ENCODE results near the gene BTAF1. TPM values are rescaled to one million over a fixed set of nuclear protein-coding genes. Genes with fewer than 3 reads are reported as not detected.

The BTAF1 gene
- total RNA-seq, 1 experiment from 2014 or later, result 42.5 TPM

DNA sequence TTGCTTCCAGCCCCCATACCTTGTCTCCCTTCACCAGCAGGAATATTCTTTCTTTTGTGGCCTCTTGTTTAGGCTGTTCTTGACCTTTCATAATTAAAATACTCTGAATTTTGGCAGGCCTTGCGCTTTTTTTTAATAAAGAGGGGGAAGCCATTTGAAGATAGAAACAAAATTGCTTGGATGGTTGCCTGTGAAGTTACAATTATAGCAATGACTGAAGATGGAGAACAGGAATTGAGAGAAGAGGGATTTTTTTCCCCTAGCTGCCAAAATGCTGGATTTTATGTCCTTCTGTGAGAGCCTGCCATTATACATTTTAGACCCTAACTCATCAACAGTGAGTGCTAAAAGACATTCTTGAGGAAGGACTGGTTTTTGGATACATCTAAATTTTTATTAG, 39.0 kb upstream of the BTAF1 start:
- ATAC-seq (no peak), DNase-seq (ENCODE audit: low read depth, low spot score) (no peak)
- Histone ChIP-seq H4K20me1 (ENCODE audit: insufficient read depth) (no peaks in the 10 kb centered on the region), H3K9ac (ENCODE audit: low read length) (no peak overlapping the region), H3K4me3 (replicated peaks in 1 of 2; ENCODE audit: low read depth in 1 of 2, low read length in 2 of 2) (no peak overlapping the region), H3K27me3 (ENCODE audit: insufficient read depth, low read length) (no peaks in the 10 kb centered on the region), H3K79me2 (ENCODE audit: insufficient read depth, low read length) (no peaks in the 10 kb centered on the region), H3K9me2 (ENCODE audit: insufficient read depth) (no peaks in the 10 kb centered on the region), H3K27ac (ENCODE audit: low read depth, low read length) (no peak overlapping the region), H3K4me1 (ENCODE audit: control insufficient read depth in 1 of 2, insufficient read depth in 2 of 2, low read length in 2 of 2) (no peaks in the 10 kb centered on the region; a peak in 1 of 4 replicates), H3K36me3 (ENCODE audit: control insufficient read depth in 1 of 2, insufficient read depth in 2 of 2, low read length in 2 of 2) (no peaks in the 10 kb centered on the region), H2AFZ (ENCODE audit: low read depth, low read length, poor library complexity, severe bottlenecking) (no peak overlapping the region), H3K4me2 (ENCODE audit: low read length) (no peak overlapping the region), H3K9me3 (ENCODE audit: control insufficient read depth in 1 of 2, insufficient read depth in 1 of 2, low read depth in 1 of 2, low read length in 2 of 2) (no peaks in the 10 kb centered on the region)
- TF ChIP-seq SP1 (IDR thresholded peaks at IDR 0.05; ENCODE audit: low read depth) (no peak), EZH2 (IDR thresholded peaks at IDR 0.05) (no peak), POLR2A (IDR thresholded peaks at IDR 0.05; ENCODE audit: borderline replicate concordance, extremely low read depth, insufficient read depth, insufficient read length) (no peak), JUND (IDR thresholded peaks at IDR 0.05) (no peak), ZFX (IDR thresholded peaks at IDR 0.05) (no peak), CBX3 (IDR thresholded peaks at IDR 0.05; ENCODE audit: low read depth) (no peak), TCF7L2 (IDR thresholded peaks at IDR 0.05; ENCODE audit: borderline replicate concordance, extremely low read depth, insufficient read depth, insufficient read length) (no peak), YY1 (IDR thresholded peaks at IDR 0.05; ENCODE audit: extremely low read depth, insufficient replicate concordance, low read depth, low read length) (no peak), SRF (IDR thresholded peaks at IDR 0.05; ENCODE audit: low read depth) (no peak), ZNF274 (IDR thresholded peaks at IDR 0.05; ENCODE audit: low read depth, low read length) (no peak)
- TF ChIP-seq, protein P1, sequence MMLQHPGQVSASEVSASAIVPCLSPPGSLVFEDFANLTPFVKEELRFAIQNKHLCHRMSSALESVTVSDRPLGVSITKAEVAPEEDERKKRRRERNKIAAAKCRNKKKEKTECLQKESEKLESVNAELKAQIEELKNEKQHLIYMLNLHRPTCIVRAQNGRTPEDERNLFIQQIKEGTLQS (IDR thresholded peaks at IDR 0.05), result no peak
- TF ChIP-seq, protein P2, sequence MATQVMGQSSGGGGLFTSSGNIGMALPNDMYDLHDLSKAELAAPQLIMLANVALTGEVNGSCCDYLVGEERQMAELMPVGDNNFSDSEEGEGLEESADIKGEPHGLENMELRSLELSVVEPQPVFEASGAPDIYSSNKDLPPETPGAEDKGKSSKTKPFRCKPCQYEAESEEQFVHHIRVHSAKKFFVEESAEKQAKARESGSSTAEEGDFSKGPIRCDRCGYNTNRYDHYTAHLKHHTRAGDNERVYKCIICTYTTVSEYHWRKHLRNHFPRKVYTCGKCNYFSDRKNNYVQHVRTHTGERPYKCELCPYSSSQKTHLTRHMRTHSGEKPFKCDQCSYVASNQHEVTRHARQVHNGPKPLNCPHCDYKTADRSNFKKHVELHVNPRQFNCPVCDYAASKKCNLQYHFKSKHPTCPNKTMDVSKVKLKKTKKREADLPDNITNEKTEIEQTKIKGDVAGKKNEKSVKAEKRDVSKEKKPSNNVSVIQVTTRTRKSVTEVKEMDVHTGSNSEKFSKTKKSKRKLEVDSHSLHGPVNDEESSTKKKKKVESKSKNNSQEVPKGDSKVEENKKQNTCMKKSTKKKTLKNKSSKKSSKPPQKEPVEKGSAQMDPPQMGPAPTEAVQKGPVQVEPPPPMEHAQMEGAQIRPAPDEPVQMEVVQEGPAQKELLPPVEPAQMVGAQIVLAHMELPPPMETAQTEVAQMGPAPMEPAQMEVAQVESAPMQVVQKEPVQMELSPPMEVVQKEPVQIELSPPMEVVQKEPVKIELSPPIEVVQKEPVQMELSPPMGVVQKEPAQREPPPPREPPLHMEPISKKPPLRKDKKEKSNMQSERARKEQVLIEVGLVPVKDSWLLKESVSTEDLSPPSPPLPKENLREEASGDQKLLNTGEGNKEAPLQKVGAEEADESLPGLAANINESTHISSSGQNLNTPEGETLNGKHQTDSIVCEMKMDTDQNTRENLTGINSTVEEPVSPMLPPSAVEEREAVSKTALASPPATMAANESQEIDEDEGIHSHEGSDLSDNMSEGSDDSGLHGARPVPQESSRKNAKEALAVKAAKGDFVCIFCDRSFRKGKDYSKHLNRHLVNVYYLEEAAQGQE (IDR thresholded peaks at IDR 0.05; ENCODE audit: low read depth), result no peak
- TF ChIP-seq, protein P3, sequence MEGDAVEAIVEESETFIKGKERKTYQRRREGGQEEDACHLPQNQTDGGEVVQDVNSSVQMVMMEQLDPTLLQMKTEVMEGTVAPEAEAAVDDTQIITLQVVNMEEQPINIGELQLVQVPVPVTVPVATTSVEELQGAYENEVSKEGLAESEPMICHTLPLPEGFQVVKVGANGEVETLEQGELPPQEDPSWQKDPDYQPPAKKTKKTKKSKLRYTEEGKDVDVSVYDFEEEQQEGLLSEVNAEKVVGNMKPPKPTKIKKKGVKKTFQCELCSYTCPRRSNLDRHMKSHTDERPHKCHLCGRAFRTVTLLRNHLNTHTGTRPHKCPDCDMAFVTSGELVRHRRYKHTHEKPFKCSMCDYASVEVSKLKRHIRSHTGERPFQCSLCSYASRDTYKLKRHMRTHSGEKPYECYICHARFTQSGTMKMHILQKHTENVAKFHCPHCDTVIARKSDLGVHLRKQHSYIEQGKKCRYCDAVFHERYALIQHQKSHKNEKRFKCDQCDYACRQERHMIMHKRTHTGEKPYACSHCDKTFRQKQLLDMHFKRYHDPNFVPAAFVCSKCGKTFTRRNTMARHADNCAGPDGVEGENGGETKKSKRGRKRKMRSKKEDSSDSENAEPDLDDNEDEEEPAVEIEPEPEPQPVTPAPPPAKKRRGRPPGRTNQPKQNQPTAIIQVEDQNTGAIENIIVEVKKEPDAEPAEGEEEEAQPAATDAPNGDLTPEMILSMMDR (IDR thresholded peaks at IDR 0.05 in 2 of 3, conservative IDR thresholded peaks at IDR 0.05 in 1 of 3; ENCODE audit: borderline replicate concordance in 1 of 3, insufficient read depth in 1 of 3, low read depth in 2 of 3, low read length in 2 of 3), result no peak
- ChIA-PET RAD21 (ENCODE audit: low non-redundant PET in 1 of 2, low total read pairs in 2 of 2, uncharacterized antibody in 2 of 2, unreplicated experiment in 2 of 2) (no interaction called here), POLR2A (no interaction called here), CTCF (no interaction called here)
- intact Hi-C loops (cut with micrococcal nuclease), result no loop called here
- no TSS peak for BruUV-seq (replicated peaks)
